ENCODE data around the gene SHISA3.

SHISA3 gene

DNA sequence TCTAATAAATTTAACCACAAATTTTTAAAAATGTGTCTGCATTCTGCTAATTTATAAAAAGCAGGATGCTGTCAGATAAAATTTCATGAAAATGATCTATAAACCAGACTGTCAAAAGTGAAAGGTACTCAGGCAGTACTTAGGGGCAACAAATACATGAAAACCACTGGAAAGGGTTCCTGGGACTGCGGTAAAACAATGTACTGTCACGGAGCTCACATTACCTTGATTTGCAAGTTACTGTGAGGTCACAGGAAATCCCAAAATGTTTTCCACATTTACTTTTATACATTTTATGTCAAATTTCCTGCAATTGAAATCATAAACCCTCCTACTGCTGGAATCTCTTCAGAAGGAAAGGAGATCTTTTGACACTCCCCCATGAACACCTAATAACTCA, 45.3 kb downstream of the SHISA3 start:
- in situ Hi-C loops (cut with MboI; ENCODE audit: low sequenced_read_pairs) = no loop called here

DNA sequence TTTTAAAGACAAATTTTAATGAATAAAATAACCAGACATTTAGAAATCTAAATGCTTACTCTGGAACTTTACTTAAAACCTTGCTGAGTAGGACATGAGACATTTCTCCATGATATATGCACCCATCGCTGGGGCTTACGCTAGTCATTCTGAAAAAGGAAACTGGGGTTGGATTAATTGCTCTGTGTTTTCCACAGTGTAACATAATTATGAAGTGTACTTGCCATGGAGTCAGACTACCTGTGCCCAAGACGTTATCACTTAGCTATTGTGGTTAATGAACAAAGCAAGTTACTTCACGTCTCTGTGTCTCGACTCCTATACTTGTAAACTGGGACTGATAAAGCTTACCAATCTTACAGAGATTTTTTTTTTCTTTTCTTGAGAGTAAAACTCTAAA, 47.8 kb downstream of the SHISA3 start:
- in situ Hi-C loops (cut with MboI; ENCODE audit: low sequenced_read_pairs) = no loop called here

DNA sequence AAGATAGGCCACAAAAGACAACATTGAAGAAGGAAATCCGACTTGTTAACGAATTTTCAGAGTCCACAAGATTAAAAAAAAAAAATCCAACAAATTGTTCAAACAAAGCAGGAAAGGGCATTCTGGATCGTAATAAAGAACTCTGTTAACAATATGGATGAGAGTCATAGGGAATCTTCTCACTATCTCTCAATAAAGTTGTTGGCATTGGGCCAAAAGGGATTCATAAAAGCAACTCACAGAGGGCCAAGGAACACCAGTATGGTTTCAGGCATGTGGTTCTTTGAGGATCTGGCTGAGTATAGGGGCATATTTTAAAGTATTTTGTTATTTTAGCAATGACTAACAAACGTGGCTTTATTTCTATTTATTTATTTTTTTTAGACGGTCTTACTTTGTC, 49.5 kb downstream of the SHISA3 start:
- in situ Hi-C loops (cut with MboI; ENCODE audit: low sequenced_read_pairs) = no loop called here

All from HL-60/S4 (cell line).